MM.1S (cell line): Measurements from ENCODE around the gene TTC39C.

Experiments used
- CTCF ChIP-seq: fragments of 300-600 bp; sonication (generic); IDR thresholded peaks from 2 replicates; pipeline ENCODE4 v1.5.1; 2016; ENCODE audit warnings: antibody characterized with exemption, low read length, mixed read lengths
- EZH2 ChIP-seq: fragments of 300-600 bp; sonication (generic); optimal IDR thresholded peaks from 2 replicates; pipeline ENCODE3; 2017; ENCODE audit warnings: low read depth, mild to moderate bottlenecking, antibody characterized with exemption, low read length, mixed read lengths

GRCh38 chr18:23983112-23983511 is 31.4 kb upstream of the TTC39C start:
- TF ChIP-seq CTCF (no peak), EZH2 (no peak)
